KG1 (cell line): ENCODE measurements around the gene IDH3G.

Experiments
- DNase-seq: peaks from one replicate; lab custom pipeline; 2025; lab: John Stamatoyannopoulos, UW

Gene IDH3G

GRCh38 chrX:153773741-153774575 is 20.2 kb downstream of the IDH3G start:
- DNase-seq, result no peak

- DNase-seq, result no peak
Measured at GRCh38 chrX:153773218-153773611, 21.0 kb downstream of the IDH3G start.

GRCh38 chrX:153772316-153773217 is 21.6 kb downstream of the IDH3G start:
- DNase-seq, result no peak

- DNase-seq, result no peak
Measured at GRCh38 chrX:153771415-153772315, 22.5 kb downstream of the IDH3G start.

DNA sequence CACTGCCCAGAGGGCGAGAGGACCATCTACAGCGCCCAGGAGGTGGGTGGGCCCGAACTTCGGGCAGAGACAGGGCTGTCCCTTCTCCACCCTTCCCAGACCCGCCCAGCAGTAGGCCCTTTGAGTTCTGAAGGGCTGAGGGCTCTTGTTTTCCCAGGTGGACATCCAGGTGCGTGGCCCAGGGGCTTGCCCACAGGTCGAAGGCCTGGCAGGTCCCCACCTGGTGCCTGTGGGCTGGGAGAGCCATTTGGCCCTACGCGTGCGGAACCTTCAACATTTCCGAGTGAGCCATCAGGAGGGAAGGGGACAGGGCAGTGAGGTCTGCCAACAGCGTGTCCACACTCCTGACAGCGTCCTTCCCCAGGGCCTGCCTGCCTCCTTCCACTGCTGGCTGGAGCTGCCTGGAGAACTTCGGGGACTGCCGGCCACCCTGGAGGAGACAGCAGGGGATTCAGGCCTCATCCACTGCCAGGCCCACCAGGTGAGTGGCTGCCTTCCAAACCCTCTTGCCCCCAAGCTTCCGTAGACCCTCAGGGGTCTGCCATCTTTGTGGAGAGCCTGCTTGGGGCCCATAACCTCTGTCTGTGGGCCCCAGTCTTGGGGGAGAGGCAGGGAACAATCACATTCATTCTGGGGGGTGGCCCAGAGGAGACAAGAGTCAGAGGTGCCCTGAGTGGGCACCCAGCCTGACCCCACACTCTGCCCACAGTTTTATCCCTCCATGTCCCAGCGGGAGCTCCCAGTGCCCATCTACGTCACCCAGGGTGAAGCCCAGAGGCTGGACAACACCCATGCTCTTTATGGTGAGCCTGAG is 23.4 kb downstream of the IDH3G start:
- no peak for DNase-seq

GRCh38 chrX:153769865-153770600 is 24.1 kb downstream of the IDH3G start:
- DNase-seq, result no peak

DNA sequence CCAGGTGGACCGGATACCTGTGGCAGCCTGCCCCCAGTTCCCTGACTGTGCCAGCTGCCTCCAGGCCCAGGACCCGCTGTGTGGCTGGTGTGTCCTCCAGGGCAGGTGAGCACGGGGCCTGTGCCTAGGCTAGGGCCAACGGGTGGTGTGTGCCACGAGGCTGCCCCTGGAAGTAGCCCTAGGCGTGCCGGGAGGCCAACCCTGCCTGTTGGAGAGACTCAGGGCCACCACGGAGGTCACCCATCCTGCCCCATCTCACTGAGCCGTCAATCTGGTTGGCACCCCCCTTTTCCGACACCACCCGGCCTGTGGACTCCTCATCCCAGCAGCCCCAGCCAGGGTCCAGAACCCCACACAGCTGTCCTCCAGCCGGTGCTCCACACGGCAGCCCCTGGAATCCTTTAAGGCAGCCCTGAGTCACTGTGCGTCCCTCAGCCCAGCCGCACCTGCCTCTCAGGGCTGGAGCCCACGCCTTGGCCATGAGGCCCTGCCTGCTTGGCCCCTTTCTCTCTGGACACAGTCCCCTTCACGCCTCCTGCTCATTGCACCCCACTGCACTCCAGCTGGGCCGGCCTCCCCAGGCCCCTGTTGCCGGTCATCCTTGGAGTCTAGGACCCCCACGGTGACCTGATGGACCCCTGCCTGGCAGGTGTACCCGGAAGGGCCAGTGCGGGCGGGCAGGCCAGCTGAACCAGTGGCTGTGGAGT is 24.9 kb downstream of the IDH3G start:
- no peak for DNase-seq

DNA sequence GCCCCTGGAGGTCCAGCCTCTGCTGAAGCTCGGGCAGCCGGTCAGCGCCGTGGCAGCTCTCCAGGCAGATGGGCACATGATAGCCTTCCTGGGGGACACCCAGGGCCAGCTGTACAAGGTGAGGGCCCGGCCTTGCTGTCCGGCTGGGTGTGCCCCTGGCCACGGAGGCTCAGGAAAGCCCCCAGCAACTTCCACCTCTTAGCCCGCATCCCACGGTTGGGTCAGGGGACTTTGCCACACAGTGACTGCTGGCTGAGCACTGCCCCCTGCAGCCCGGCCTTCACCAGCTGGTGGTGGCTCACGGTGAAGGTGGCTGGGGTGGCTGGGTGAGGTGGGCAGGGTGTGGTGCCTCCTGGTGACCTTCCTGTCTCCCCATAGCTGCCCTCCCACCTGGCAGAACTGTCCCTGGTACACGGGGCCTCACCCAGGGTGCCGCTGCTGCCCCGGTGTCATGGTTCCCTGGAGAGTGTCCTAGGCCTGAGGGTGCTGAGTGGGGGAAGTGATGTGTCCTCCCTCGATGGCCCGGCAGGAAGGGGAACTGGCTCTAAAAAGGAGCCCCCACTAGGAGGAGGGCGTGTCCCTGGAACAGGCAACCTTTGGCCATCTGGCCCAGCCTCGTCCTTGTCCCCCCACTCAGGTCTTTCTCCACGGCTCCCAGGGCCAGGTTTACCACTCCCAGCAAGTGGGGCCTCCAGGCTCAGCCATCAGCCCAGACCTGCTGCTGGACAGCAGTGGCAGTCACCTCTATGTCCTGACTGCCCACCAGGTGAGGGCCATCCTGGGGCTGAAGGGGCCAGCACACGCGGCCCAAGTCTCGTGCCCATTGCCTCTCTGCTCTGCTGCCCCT is 25.6 kb downstream of the IDH3G start:
- DNase-seq, result no peak

GRCh38 chrX:153767674-153768055 is 26.5 kb downstream of the IDH3G start:
- DNase-seq, result no peak

- DNase-seq, result no peak
Measured at GRCh38 chrX:153766871-153767673, 27.1 kb downstream of the IDH3G start.

GRCh38 chrX:153766098-153766817 is 27.9 kb downstream of the IDH3G start:
- DNase-seq, result no peak

DNA sequence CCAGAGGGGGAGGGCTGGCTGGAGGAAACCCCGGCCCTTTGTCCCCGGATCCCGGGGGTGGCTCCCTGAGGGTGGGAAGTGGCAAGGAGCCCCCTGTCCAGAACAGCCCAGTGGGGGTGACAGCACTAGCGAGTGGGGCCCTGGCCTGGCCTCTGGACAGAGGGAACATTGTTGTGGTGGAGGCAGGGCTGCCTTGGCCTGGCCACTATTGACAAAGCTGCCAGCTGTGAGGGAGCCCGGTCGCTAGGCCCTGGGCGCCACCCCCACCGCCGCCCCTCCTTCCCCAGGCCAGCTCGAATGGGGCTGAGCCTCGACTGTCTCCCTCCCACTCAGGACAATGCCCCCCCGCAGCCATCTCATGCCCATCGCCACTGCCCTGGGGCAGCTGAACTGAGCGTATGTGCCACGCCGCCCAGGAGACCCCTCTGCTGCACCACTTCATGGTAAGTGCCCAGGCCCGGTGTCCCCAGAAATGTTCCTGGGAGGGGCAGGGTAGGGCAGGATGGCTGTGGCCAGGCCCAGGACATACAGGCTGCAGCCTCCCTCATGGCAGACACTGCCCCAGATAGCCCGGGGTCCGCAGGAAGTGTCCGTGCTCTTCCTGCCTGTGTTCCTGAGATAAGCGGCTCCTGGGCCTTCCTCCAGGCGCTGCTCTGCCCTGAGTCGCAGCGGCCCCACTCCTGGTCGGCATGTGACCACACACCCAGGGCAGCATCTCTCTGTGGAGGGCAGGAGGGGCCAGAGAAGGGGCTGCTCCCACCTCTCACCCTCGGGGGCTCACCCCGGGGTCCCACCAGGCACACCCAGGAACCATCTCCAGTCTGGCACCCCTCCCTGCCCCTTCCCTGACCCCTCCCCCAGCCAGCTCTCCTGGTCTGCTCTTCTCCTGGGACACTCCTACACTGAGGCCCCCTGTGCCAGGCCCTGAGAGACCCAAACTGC is 28.8 kb downstream of the IDH3G start:
- DNase-seq, result no peak

DNA sequence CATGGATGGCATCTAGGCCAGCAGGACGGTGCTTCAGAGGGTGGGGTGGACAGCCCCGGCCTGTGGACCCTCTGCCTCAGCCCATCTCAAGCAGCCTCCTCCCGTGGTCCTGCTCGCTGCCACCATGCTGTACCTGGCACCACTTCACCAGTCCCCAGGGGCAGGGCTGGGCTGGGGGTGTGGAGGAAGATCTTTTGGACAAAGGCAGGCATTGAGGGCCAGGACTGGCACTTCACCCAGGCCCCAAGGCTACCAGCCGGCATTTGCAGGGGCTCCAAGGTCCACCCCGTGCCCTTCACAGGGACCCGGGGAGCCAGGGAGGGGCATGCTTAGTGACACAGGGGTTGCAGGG is 29.4 kb downstream of the IDH3G start:
- DNase-seq, result no peak

GRCh38 chrX:153763989-153764755 is 30.0 kb downstream of the IDH3G start, which contains the start of gene PLXNB3:
Gene PLXNB3, plus strand, starts transcription at chrX:153764249. Its CDS starts 1,287 bp downstream, at chrX:153765536.
- peak; percentile 0 for DNase-seq

GRCh38 chrX:153763298-153763932 is 30.8 kb downstream of the IDH3G start:
- DNase-seq, result no peak
